ENCODE data around the gene MITD1. TPM values are rescaled to one million over a fixed set of nuclear protein-coding genes. Genes with fewer than 3 reads are reported as not detected.
A peak's percentile ranks its signal among the peaks of the same experiment; 100 is the strongest.

The MITD1 gene
- total and polyA plus RNA-seq, 2 of the 13 experiments (the other 11 are each of a cell fraction or from before 2014, with no cell fraction given) = 17.8 to 43.7 TPM

DNA sequence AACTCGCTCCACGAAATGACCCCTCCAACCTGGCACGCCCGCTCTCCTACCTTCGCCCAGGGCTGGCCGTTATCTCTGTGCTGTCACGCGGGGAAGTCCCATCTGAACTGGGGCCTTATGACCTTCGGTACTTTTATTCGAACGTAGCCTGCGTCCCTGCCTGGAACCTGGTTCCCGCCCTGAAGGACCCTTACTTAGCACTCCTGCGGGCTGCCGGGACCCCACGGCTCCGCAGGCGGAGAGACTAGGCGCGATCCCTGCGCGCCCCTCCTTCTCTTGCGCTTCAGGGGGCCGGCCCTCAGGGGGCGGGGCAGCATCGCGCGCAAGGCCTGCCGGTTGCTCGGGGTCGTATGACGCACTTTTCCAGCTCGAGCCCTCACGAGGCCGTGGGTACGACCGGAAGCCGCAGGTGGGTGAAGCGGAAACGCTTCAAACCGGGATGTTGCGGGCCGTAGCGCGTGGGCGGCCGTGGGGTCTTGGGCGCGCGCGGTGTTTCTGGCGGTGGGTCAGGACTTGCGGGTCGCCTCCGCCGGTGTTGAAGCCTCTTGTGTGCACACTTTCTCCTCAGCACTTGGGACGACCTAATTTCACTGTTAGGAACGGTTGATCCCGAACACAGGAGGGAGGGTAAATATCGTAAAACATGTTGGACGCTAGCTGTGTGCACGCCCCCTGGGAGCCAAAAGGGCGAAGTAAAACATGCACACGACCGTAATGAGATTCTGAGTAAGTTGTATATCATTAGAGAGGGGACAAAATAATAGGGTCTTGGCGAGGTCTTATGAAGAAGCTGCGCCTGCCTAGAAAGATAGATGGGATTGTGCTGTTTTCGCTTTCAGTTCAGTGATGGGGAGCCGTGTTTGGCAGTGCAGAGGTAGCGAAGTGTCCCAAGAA lies 26.0 kb downstream of the MITD1 start, which contains the start of the genes LIPT1 and TSGA10 (continued):
- TF ChIP-seq, protein P1, sequence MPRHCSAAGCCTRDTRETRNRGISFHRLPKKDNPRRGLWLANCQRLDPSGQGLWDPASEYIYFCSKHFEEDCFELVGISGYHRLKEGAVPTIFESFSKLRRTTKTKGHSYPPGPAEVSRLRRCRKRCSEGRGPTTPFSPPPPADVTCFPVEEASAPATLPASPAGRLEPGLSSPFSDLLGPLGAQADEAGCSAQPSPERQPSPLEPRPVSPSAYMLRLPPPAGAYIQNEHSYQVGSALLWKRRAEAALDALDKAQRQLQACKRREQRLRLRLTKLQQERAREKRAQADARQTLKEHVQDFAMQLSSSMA (CRISPR knock-in tag; IDR thresholded peaks at IDR 0.05) = peak; percentile 92; the same call in 1 of the 2 replicates
- peak; percentile 78; the same call in 1 of the 2 replicates for TF ChIP-seq MED13 (CRISPR knock-in tag; IDR thresholded peaks at IDR 0.05)
- TF ChIP-seq ZNF414 (CRISPR knock-in tag; IDR thresholded peaks at IDR 0.05) = peak; percentile 72; the same call in 1 of the 2 replicates
- TF ChIP-seq ZNF772 (CRISPR knock-in tag; IDR thresholded peaks at IDR 0.05) = peak; percentile 100
- no peak for TF ChIP-seq SRSF4 (IDR thresholded peaks at IDR 0.05; ENCODE audit: low read depth, low read length, poor library complexity, severe bottlenecking)
- peak; percentile 91 for TF ChIP-seq RXRA (CRISPR knock-in tag; IDR thresholded peaks at IDR 0.05)
- no peak for TF ChIP-seq PHB2 (IDR thresholded peaks at IDR 0.05; ENCODE audit: partially characterized antibody)
- TF ChIP-seq, protein P2, sequence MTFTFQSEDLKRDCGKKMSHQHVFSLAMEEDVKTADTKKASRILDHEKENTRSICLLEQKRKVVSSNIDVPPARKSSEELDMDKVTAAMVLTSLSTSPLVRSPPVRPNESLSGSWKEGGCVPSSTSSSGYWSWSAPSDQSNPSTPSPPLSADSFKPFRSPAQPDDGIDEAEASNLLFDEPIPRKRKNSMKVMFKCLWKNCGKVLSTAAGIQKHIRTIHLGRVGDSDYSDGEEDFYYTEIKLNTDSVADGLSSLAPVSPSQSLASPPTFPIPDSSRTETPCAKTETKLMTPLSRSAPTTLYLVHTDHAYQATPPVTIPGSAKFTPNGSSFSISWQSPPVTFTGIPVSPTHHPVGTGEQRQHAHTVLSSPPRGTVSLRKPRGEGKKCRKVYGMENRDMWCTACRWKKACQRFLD (CRISPR knock-in tag; IDR thresholded peaks at IDR 0.05; ENCODE audit: borderline replicate concordance) = peak; percentile 96
- TF ChIP-seq FOXA3 (CRISPR knock-in tag; IDR thresholded peaks at IDR 0.05) = peak; percentile 73
- peak; percentile 96 for TF ChIP-seq ZMYM4 (CRISPR knock-in tag; IDR thresholded peaks at IDR 0.05)
- TF ChIP-seq, protein P3, sequence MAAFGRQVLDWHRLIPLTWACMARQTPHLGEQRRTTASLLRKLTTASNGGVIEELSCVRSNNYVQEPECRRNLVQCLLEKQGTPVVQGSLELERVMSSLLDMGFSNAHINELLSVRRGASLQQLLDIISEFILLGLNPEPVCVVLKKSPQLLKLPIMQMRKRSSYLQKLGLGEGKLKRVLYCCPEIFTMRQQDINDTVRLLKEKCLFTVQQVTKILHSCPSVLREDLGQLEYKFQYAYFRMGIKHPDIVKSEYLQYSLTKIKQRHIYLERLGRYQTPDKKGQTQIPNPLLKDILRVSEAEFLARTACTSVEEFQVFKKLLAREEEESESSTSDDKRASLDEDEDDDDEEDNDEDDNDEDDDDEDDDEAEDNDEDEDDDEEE (CRISPR knock-in tag; IDR thresholded peaks at IDR 0.05) = peak; percentile 97
- peak; percentile 98 for TF ChIP-seq NFKB2 (CRISPR knock-in tag; IDR thresholded peaks at IDR 0.05; ENCODE audit: borderline replicate concordance)
- TF ChIP-seq, protein P4, sequence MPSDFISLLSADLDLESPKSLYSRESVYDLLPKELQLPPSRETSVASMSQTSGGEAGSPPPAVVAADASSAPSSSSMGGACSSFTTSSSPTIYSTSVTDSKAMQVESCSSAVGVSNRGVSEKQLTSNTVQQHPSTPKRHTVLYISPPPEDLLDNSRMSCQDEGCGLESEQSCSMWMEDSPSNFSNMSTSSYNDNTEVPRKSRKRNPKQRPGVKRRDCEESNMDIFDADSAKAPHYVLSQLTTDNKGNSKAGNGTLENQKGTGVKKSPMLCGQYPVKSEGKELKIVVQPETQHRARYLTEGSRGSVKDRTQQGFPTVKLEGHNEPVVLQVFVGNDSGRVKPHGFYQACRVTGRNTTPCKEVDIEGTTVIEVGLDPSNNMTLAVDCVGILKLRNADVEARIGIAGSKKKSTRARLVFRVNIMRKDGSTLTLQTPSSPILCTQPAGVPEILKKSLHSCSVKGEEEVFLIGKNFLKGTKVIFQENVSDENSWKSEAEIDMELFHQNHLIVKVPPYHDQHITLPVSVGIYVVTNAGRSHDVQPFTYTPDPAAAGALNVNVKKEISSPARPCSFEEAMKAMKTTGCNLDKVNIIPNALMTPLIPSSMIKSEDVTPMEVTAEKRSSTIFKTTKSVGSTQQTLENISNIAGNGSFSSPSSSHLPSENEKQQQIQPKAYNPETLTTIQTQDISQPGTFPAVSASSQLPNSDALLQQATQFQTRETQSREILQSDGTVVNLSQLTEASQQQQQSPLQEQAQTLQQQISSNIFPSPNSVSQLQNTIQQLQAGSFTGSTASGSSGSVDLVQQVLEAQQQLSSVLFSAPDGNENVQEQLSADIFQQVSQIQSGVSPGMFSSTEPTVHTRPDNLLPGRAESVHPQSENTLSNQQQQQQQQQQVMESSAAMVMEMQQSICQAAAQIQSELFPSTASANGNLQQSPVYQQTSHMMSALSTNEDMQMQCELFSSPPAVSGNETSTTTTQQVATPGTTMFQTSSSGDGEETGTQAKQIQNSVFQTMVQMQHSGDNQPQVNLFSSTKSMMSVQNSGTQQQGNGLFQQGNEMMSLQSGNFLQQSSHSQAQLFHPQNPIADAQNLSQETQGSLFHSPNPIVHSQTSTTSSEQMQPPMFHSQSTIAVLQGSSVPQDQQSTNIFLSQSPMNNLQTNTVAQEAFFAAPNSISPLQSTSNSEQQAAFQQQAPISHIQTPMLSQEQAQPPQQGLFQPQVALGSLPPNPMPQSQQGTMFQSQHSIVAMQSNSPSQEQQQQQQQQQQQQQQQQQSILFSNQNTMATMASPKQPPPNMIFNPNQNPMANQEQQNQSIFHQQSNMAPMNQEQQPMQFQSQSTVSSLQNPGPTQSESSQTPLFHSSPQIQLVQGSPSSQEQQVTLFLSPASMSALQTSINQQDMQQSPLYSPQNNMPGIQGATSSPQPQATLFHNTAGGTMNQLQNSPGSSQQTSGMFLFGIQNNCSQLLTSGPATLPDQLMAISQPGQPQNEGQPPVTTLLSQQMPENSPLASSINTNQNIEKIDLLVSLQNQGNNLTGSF (CRISPR knock-in tag; IDR thresholded peaks at IDR 0.05) = peak; percentile 86
- TF ChIP-seq BORCS8-MEF2B (CRISPR knock-in tag; IDR thresholded peaks at IDR 0.05) = peak; percentile 99
- TF ChIP-seq ZNF335 (CRISPR knock-in tag; IDR thresholded peaks at IDR 0.05) = peak; percentile 93
- peak; percentile 58; the same call in 1 of the 2 replicates for TF ChIP-seq NR2F2 (IDR thresholded peaks at IDR 0.05; ENCODE audit: borderline replicate concordance, low read depth)
- peak; percentile 100 for TF ChIP-seq ZNF747 (CRISPR knock-in tag; IDR thresholded peaks at IDR 0.05; ENCODE audit: borderline replicate concordance)
- TF ChIP-seq ZNF512 (CRISPR knock-in tag; IDR thresholded peaks at IDR 0.05) = no peak

All from HepG2 (cell line).